Epithelial cell of proximal tubule (primary cell): Measurements from ENCODE around the gene BTBD18. TPM values are rescaled to one million over a fixed set of nuclear protein-coding genes. Genes with fewer than 3 reads are reported as not detected.
A peak's percentile ranks its signal among the peaks of the same experiment; 100 is the strongest.

Experiments used
- DNase-seq: peaks from one replicate; pipeline ENCODE4 v3.0.0-alpha.2; 2011; ENCODE audit warnings: low read depth
- H3K4me3 ChIP-seq: 2 replicates; pipeline ENCODE4 v1.5.1; 2011; ENCODE audit warnings: low read depth, mild to moderate bottlenecking, low read length
- CTCF ChIP-seq: conservative IDR thresholded peaks from 2 replicates; pipeline ENCODE4 v1.5.1; 2012; ENCODE audit warnings: low read depth, mild to moderate bottlenecking, low read length
- total RNA-seq: library from RNA; depleted of rRNA; stranded (reverse); fragments of >200 nt; gene quantifications from 2 replicates; pipeline ENCODE4 v1.2.3, GENCODE V29; 2015

BTBD18 gene
- total RNA-seq, 1 donor from 2014 or later: not detected

- no peak for TF ChIP-seq CTCF
- DNase-seq: no peak
- H3K4me3 ChIP-seq: peak overlapping the region; percentile 65
Measured at GRCh38 chr11:57764566-57764965, 12.9 kb upstream of the BTBD18 start.

GRCh38 chr11:57764021-57764420, 12.4 kb upstream of the BTBD18 start:
- TF ChIP-seq CTCF: no peak
- H3K4me3 ChIP-seq: peak overlapping the region; percentile 65
- no peak for DNase-seq

GRCh38 chr11:57763568-57763967, 11.9 kb upstream of the BTBD18 start:
- peak overlapping the region; percentile 65 for H3K4me3 ChIP-seq
- peak; percentile 50 for TF ChIP-seq CTCF
- DNase-seq: no peak

- H3K4me3 ChIP-seq: peak overlapping the region; percentile 65
- TF ChIP-seq CTCF: no peak
- no peak for DNase-seq
Measured at GRCh38 chr11:57762235-57762861, 10.7 kb upstream of the BTBD18 start.

GRCh38 chr11:57761301-57762234, 9.9 kb upstream of the BTBD18 start, which contains the start of gene CTNND1:
TSS of gene CTNND1 (plus strand) at chr11:57761802. CDS start at chr11:57791479, 29,677 bp downstream.
- H3K4me3 ChIP-seq: peak within 1 kb of the TSS; percentile 65
- peak; percentile 93 for DNase-seq
- TF ChIP-seq CTCF: no peak

- no peak overlapping the region for H3K4me3 ChIP-seq
- no peak for DNase-seq
- TF ChIP-seq CTCF: no peak
Measured at GRCh38 chr11:57758174-57758573, 6.6 kb upstream of the BTBD18 start.
